GM19043 (cell line): ENCODE results near the gene GCN1.
A peak's percentile ranks its signal among the peaks of the same experiment; 100 is the strongest.
"Not testable (repeated sequence)": the region's sequence is repeated elsewhere in the genome, so short reads cannot be mapped to it uniquely, and the experiment has no call there.

Experiments used
- ATAC-seq: cut with Tn5 transposase; IDR thresholded peaks from one replicate; pipeline ENCODE4 v1.9.1; 2021; ENCODE audit warnings: low read depth; ENCODE audit not compliant: unreplicated experiment

Gene GCN1

DNA sequence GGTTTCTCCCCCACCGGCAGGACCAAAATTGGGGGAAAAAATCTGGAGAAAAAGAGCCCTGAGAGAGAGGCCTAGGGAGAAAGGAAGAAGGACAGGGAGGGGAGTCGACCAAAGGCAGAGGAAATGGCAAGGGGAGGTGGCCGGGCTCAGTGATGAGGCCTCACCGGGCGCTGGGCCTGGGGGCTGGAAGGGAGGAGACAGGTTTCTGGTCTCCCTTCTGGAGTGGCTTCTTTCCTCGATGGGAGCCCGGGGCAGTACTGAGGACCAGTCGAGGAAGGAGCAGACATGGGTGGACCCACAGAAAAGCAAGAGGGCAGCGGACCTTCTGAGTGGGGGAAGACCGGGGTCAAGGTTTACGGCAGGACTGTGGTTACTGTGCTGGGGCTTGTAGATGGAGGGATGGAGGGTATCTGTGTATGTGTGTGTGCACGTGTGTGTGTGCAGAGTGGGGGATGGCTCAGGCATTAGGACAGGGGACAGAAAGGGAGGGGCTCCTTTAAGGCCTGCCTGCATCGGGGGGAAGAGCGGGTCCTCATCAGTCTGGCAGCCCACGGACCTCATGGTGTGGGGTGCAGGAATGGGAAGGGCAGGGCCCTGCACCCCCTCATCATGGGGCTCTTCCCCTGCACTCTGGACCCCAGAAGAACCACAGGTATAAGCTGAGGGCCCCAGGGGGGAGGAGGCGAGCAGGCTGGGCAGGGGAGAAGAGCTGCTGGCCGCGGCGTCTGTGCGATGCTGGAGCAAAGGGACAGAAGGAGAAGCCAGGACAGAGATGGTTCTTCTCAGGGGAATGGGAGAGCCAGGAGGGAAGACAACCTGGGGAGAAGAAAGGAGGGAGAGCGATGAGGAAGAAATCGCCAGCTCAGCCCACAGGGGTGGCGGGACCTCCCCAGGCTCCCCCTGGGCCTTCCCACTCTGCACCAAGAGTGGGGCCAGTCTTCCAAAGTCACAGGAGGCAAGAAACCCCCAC is 21.5 kb upstream of the GCN1 start:
- no peak for ATAC-seq

DNA sequence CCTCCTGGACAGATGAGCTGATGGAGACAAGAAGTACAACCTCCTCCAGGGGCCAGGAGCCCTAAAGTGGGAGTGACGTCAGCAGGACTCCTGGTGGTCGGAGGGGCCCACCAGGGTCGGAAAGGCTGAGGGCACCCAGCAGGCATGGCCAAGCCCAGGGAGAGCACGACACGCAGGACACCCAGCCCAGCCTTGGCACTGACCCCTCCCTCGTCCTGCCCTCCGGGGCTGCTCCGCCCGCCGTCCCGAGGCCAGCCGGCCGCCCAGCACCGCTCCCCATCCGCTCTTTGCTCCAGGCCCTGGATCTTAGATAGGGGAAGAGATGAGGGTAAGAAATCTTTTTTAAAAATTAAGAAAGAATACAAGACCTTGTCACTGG is 20.8 kb upstream of the GCN1 start:
- ATAC-seq, result no peak

- no peak for ATAC-seq
These were observed 20.3 kb upstream of the GCN1 start for GRCh38 chr12:120214626-120215356.

- ATAC-seq, result no peak
These were observed 19.2 kb upstream of the GCN1 start for GRCh38 chr12:120213758-120214157.

GRCh38 chr12:120213182-120213581 is 18.7 kb upstream of the GCN1 start:
- not testable (repeated sequence) for ATAC-seq

DNA sequence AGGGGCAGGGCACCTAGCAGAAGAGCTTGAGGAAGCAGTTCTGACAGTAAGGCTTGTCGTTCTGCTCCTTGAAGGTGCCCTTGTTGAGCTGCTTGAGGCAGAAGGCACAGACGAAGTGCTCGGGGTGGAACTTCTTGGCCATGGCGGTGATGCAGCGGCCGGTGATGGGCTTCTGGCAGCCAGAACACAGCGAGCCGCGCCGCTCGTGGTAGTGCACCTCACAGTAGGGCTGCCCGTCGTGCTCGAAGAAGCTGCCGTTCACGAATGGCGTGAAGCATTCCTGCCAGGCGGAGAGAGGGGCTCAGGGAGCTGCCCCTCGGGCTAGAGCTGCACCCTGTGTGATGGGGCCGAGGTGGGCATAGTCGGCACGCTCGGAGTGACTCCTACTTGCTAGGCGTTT is 17.8 kb upstream of the GCN1 start:
- no peak for ATAC-seq

- ATAC-seq, result no peak
These were observed 17.4 kb upstream of the GCN1 start for GRCh38 chr12:120211904-120212283.

DNA sequence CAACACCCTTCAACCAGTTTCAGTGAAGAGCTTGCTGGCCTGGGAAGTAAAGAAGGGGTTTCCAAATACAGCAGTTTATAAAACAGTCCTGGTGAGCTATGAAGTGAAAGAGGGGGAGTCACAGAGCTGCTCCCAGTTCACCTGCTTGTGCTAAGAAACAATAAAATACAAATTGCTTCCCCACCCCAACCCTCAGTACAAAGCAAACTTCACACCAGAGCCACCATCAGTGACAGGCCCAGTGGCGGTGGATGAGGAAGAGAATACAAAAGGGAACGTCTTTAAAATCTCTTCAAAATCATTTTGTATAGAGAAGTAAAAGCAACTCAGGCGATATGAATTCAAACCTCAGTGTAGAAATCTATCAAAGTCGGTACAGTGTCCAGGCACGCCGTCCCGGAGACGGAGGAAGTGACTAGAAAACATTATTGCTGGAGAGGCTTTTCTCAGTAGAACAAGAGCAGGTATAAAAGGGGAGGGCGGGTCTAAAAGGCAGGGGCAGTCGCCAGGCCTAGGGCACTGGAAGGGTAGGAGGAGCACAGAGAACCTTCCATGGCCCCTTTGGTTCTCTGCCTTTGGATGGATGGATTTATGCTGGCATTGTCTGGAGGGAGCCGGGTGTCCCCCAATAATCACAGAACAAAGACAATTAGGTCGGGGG is 16.9 kb upstream of the GCN1 start:
- ATAC-seq, result no peak

DNA sequence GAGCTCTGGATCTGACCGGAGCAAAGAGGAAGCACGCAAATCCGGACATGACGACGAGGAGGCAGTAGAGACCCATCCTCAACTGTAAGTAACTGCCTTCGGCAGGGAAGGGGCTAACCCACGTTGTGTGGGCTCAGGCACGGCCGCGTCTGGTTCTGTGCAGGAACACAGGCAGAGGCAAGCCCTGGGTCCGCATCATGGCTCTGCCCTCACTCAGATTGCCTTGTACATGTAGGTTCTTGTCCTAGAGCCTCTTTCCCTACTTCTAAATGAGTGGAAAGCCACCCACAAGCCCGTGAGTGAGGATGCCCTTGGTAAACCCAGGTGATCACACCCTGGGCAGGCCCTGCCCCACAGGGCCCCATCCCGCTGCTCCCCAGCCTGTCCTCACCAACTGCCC is 15.3 kb upstream of the GCN1 start:
- no peak for ATAC-seq

DNA sequence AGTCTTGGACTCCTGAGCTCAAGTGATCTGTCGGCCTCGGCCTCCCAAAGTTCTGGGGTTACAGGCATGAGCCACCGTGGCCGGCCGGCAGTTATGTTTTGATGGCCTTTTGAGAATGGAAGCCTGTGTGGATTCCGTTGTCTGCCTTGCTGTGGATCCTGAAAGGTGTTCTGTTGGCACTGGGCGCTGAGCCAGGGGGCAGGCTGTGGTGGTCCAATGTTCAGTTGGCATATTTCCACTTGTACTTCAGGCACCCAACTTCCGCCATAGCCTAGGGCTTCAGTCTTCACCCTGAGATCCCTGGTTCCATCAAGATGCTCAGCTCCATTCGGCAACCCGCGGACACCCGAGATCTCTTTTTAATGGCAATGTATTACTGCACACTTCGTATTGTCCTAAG is 12.7 kb upstream of the GCN1 start:
- no peak for ATAC-seq

- not testable (repeated sequence) for ATAC-seq
These were observed 12.3 kb upstream of the GCN1 start for GRCh38 chr12:120206781-120207180.

- ATAC-seq, result no peak
These were observed 11.7 kb upstream of the GCN1 start for GRCh38 chr12:120206228-120206627.

GRCh38 chr12:120204171-120204570 is 9.7 kb upstream of the GCN1 start:
- ATAC-seq, result no peak

DNA sequence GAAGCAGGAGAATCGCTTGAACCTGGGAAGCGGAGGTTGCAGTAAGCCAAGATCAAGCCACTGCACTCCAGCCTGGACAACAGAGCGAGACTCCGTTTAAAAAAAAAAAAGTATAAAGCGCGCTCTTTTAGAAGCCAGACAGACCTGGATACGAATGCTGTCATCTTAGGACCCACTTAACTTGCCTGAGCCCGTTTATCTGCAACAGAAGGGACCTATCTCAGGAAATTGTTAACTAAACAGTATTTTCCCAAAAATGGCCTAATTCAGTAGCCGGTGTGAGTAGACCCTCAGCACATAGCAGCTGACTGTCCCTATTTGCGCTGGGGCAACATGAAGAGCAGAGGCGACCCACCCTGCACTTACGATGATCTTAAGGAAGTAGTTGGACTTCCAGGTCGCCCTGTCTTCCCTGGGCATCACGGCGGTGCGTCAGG is 5.9 kb upstream of the GCN1 start:
- ATAC-seq, result no peak

DNA sequence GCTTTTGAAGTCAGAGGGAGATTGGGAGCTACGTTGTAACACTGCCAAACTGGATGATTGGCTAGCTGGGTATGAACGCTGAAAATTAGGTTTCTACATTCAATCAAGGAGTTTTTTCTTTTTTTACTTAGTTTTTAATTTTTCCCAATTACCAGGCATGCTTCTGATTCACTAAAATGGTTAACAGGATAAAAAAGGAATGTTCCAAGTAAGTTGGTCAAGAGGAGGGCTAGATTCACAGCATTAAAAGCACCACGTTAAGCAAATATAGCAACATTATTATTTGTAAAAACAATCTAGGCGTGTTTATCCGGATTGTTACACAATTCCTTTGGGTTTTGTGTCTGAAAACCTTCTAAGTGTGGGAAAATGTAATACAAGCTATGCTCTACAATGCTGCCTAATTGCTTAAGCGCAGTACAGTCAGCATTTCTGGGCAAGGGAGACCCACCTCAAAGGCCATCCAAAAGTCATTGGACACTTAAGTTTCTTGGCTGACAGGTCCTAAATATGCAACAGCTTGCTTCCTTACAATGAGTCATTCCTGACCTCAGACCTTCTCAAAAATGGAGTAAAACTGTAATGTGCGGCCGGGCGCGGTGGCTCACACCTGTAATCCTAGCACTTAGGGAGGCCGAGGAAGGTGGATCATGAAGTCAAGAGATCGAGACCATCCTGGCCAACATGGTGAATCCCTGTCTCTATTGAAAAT is 5.2 kb upstream of the GCN1 start:
- ATAC-seq, result no peak

DNA sequence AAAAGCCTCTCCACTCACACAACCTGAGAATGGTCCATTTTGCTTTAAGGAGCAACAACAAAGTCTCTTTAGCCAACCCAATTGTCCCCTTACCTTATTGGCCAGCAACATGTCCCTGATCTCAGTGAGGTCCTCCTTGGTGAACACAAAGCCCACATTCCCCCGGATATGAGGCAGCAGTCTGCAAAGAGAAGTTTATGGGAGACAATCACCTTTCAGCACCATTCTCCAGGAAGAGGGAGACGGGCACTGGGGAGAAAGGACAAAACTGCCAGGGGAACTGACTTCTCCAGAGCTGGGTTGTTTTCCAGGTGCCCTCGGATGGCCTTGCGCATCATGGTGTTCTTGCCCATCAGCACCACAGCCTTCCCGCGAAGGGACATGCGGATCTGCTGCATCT is 4.5 kb upstream of the GCN1 start:
- ATAC-seq, result no peak

- ATAC-seq, result no peak
These were observed 3.0 kb upstream of the GCN1 start for GRCh38 chr12:120197542-120197887.

DNA sequence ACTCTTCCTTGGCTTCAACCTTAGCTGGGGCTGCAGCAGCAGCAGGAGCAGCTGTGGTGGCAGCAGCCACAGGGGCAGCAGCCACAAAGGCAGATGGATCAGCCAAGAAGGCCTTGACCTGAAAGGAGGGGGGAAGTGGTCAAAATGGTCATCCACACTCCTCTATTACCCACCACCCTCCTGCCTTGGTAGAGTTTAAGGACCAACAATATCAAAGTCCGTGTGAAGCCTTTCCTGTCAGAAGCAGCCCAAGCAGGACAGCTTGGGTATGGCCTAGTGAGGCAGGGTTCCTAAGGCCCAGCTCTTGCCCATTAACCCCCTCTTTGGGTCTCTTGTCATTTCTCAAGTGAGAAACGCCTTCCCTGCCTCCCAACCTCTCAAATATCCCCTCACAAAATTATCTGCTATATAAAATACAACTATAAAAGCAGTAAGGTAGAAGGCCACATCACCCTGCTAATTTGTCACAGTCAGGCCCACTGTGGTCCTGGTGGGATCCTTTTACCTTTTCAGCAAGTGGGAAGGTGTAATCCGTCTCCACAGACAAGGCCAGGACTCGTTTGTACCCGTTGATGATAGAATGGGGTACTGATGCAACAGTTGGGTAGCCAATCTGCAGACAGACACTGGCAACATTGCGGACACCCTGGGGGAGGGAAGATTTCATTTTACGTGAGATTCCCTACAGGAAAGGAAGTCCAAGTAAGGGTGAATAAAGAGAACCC is 2.5 kb upstream of the GCN1 start:
- not testable (repeated sequence) for ATAC-seq

- ATAC-seq, result no peak
These were observed 1.8 kb upstream of the GCN1 start for GRCh38 chr12:120196363-120196762.

DNA sequence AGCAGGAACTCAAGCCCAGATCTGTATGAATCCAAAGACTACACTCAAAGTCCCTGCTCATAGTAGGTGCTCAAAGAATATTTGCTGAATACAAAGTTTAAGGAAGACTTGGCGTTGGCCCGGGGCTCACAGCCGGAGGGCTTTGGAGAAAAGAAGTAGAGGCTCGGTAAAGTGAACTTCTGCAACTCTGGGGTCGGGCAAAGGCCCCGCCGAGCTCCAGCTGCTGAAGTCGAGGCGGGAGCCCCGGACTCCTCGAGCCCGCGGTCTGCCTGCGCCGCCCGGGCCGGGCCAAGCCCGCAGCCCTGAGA is 335 bp downstream of the GCN1 start:
- ATAC-seq, result peak; percentile 7
